Upper lobe of left lung (tissue), 4 donors: ENCODE results near the gene IQSEC1.

ENCODE experiments used
- CTCF ChIP-seq, 6 experiments: fragments of 450-650 bp in 4 of 6; fragments of 200-600 bp in 2 of 6; sonication (generic) in 2 of 6; IDR thresholded peaks; one replicate each; pipeline ENCODE4 v1.5.1; 2016 to 2019; ENCODE audit warnings: antibody characterized with exemption in 6 of 6
- EP300 ChIP-seq, 4 donors: sonication (generic); formaldehyde crosslinking; IDR thresholded peaks; one replicate each; pipeline ENCODE4 v1.5.1; 2017; ENCODE audit warnings: antibody characterized with exemption in 4 of 4, control low read depth in 2 of 4
- POLR2A ChIP-seq, 4 donors: fragments of 450-650 bp; IDR thresholded peaks; one replicate each; pipeline ENCODE4 v1.5.1; 2016 to 2017; ENCODE audit warnings: antibody characterized with exemption in 4 of 4, mild to moderate bottlenecking in 2 of 4
- POLR2AphosphoS5 ChIP-seq, 2 donors: sonication (generic); formaldehyde crosslinking; IDR thresholded peaks; one replicate each; pipeline ENCODE4 v1.5.1; 2017; ENCODE audit warnings: antibody characterized with exemption in 2 of 2

DNA sequence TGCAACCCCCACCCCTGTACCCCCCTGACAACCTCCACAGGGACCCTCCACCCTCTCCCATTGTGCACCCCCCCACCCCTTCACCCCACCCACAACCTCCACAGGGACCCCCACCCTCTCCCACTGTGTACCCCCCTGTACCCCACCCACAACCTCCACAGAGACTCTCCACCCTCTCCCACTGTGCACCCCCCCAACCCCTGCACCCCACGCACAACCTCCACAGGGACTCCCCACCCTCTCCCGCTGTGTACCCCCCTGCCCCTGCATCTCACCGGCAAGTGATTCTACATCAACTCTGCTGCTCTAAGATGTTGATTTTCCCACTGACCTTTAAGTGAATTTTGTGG is 180.4 kb downstream of the IQSEC1 start:
- TF ChIP-seq CTCF (IDR thresholded peaks at IDR 0.05) (no peak), POLR2A (IDR thresholded peaks at IDR 0.05) (no peak), EP300 (IDR thresholded peaks at IDR 0.05) (no peak), POLR2AphosphoS5 (IDR thresholded peaks at IDR 0.05) (no peak)
